Dedifferentiated amniotic fluid mesenchymal stem cell (primary cell): ENCODE results near the gene ZCCHC18.
"Not testable (repeated sequence)": the region's sequence is repeated elsewhere in the genome, so short reads cannot be mapped to it uniquely, and the experiment has no call there.

Source experiments
- DNase-seq: peaks from one replicate; pipeline ENCODE4 v3.0.0-alpha.2; 2016; ENCODE audit errors: extremely low spot score

ZCCHC18 gene

GRCh38 chrX:104112326-104112951, at the start of gene ZCCHC18:
Gene ZCCHC18 (plus strand): TSS chrX:104112523. CDS start chrX:104114112, 1,589 bp downstream.
- DNase-seq, result no peak

GRCh38 chrX:104062636-104063035, 49.7 kb upstream of the ZCCHC18 start:
- not testable (repeated sequence) for DNase-seq

GRCh38 chrX:104075778-104076445, 36.4 kb upstream of the ZCCHC18 start, which contains the start of gene TMSB15C:
Gene TMSB15C (minus strand): TSS chrX:104076236.
- DNase-seq, result not testable (repeated sequence)

GRCh38 chrX:104077854-104078253, 34.5 kb upstream of the ZCCHC18 start:
- not testable (repeated sequence) for DNase-seq

GRCh38 chrX:104084063-104084462, 28.3 kb upstream of the ZCCHC18 start:
- DNase-seq, result no peak

GRCh38 chrX:104084534-104085277, 27.6 kb upstream of the ZCCHC18 start:
- DNase-seq, result no peak

GRCh38 chrX:104085477-104085876, 26.8 kb upstream of the ZCCHC18 start:
- DNase-seq, result no peak

- DNase-seq, result no peak
Measured at GRCh38 chrX:104085919-104086318, 26.4 kb upstream of the ZCCHC18 start.

- peak; percentile 74 for DNase-seq
Measured at GRCh38 chrX:104098151-104098808, 14.0 kb upstream of the ZCCHC18 start.

GRCh38 chrX:104098919-104099318, 13.4 kb upstream of the ZCCHC18 start:
- no peak for DNase-seq

- DNase-seq, result no peak
Measured at GRCh38 chrX:104104676-104105075, 7.6 kb upstream of the ZCCHC18 start.

- DNase-seq, result no peak
Measured at GRCh38 chrX:104105330-104106262, 6.7 kb upstream of the ZCCHC18 start.

- no peak for DNase-seq
Measured at GRCh38 chrX:104108955-104109354, 3.4 kb upstream of the ZCCHC18 start.

- DNase-seq, result not testable (repeated sequence)
Measured at GRCh38 chrX:104110491-104111240, 1.7 kb upstream of the ZCCHC18 start.

GRCh38 chrX:104113222-104113965, 1.1 kb downstream of the ZCCHC18 start:
- DNase-seq, result peak; percentile 36

GRCh38 chrX:104117759-104118158, 5.4 kb downstream of the ZCCHC18 start:
- DNase-seq, result no peak

- DNase-seq, result no peak
Measured at GRCh38 chrX:104118765-104119164, 6.4 kb downstream of the ZCCHC18 start.

- DNase-seq, result no peak
Measured at GRCh38 chrX:104122829-104123228, 10.5 kb downstream of the ZCCHC18 start.

- DNase-seq, result no peak
Measured at GRCh38 chrX:104126856-104127255, 14.5 kb downstream of the ZCCHC18 start.

- no peak for DNase-seq
Measured at GRCh38 chrX:104130808-104131207, 18.5 kb downstream of the ZCCHC18 start.
